Measurements from ENCODE around the gene FAM184B. TPM values are rescaled to one million over a fixed set of nuclear protein-coding genes. Genes with fewer than 3 reads are reported as not detected.

The FAM184B gene
- total RNA-seq, 4 donors from 2014 or later = not detected

DNA sequence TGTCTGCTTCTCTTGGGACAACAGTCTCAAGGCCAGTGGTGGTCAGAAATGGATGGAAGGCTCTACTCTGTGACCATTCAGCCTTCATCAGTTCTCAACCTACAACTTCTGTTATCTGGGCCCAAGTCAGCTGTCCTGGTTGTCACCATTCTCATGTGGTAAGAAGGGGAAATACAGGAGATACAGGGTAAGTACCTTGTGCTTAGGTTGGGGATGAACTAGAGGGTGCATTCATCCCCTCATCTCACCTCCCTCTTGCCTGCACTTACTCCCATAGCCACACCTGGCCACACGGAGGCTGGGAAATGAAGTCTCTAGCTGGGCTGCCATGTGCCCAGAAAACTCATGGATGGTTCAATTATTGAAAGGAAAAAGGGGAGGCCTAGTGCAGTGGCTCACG is 44.9 kb downstream of the FAM184B start:
- WGBS, 2 donors = 82 to 93% methylated on average over 2 of the region's 2 CpGs
- no peak for DNase-seq (ENCODE audit: low spot score in 2 of 2)
- H3K36me3 ChIP-seq = no peaks in the 10 kb centered on the region
- H3K27ac ChIP-seq = no peak overlapping the region
- TF ChIP-seq CTCF (IDR thresholded peaks at IDR 0.05) = no peak
- TF ChIP-seq EP300 (IDR thresholded peaks at IDR 0.05) = no peak
- TF ChIP-seq POLR2A (IDR thresholded peaks at IDR 0.05) = no peak
- no peak overlapping the region for H3K4me3 ChIP-seq
- H3K9me3 ChIP-seq = peaks cover 0 to 5% (median 0%) of the 10 kb centered on the region in 4 donors
- no peaks in the 10 kb centered on the region for H3K4me1 ChIP-seq
- no peaks in the 10 kb centered on the region for H3K27me3 ChIP-seq

GRCh38 chr4:17726911-17727310 is 54.5 kb downstream of the FAM184B start:
- no peak overlapping the region for H3K27ac ChIP-seq
- H3K4me3 ChIP-seq = no peak overlapping the region
- H3K27me3 ChIP-seq = no peaks in the 10 kb centered on the region
- DNase-seq (ENCODE audit: low spot score in 2 of 2) = no peak
- no peaks in the 10 kb centered on the region for H3K36me3 ChIP-seq
- 89 to 90% methylated on average over 2 of the region's 2 CpGs for WGBS, 2 donors
- H3K9me3 ChIP-seq = peaks cover 0 to 8% (median 0%) of the 10 kb centered on the region in 4 donors
- H3K4me1 ChIP-seq = no peaks in the 10 kb centered on the region
- TF ChIP-seq CTCF (IDR thresholded peaks at IDR 0.05) = no peak
- no peak for TF ChIP-seq POLR2A (IDR thresholded peaks at IDR 0.05)
- TF ChIP-seq EP300 (IDR thresholded peaks at IDR 0.05) = no peak

DNA sequence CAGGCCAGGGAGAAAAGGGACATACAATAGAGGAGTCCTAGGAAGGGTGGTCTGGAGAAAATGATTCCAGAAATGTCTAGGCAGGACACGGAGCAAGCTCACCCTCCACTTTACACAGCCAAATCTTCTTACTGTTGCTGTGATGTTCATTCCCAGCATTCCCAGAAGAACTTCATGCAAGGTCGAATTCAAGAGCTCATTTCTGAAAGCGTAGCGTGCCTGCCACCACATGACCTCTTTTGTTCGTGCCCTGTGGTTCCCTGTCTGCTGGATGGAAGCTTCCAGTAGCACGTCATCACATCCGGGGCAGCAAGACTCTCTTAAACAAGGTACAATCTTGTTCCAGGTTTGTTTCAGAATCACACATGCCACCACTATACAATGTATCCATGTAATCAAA is 57.8 kb downstream of the FAM184B start:
- H3K9me3 ChIP-seq = peaks cover 0 to under 1% (median 0%) of the 10 kb centered on the region in 4 donors
- no peaks in the 10 kb centered on the region for H3K4me1 ChIP-seq
- no peak overlapping the region for H3K27ac ChIP-seq
- no peak for TF ChIP-seq POLR2A (IDR thresholded peaks at IDR 0.05)
- no peak for TF ChIP-seq EP300 (IDR thresholded peaks at IDR 0.05)
- TF ChIP-seq CTCF (IDR thresholded peaks at IDR 0.05) = no peak
- no peak for DNase-seq (ENCODE audit: low spot score in 2 of 2)
- H3K4me3 ChIP-seq = no peak overlapping the region
- H3K27me3 ChIP-seq = no peaks in the 10 kb centered on the region
- WGBS, 2 donors = 76 to 92% methylated on average over 7 of the region's 7 CpGs
- H3K36me3 ChIP-seq = no peaks in the 10 kb centered on the region

GRCh38 chr4:17722356-17722700 is 59.1 kb downstream of the FAM184B start:
- no peak overlapping the region for H3K27ac ChIP-seq
- H3K27me3 ChIP-seq = no peaks in the 10 kb centered on the region
- no peak overlapping the region for H3K4me3 ChIP-seq
- WGBS, 2 donors = 57 to 77% methylated on average over 3 of the region's 3 CpGs
- TF ChIP-seq POLR2A (IDR thresholded peaks at IDR 0.05) (no peak), CTCF (IDR thresholded peaks at IDR 0.05) (no peak), EP300 (IDR thresholded peaks at IDR 0.05) (no peak)
- DNase-seq (ENCODE audit: low spot score in 2 of 2) = no peak
- no peaks in the 10 kb centered on the region for H3K36me3 ChIP-seq
- no peaks in the 10 kb centered on the region for H3K4me1 ChIP-seq
- no peaks in the 10 kb centered on the region for H3K9me3 ChIP-seq

GRCh38 chr4:17721496-17722355 is 59.7 kb downstream of the FAM184B start:
- no peaks in the 10 kb centered on the region for H3K27me3 ChIP-seq
- H3K9me3 ChIP-seq = no peaks in the 10 kb centered on the region
- no peak overlapping the region for H3K4me3 ChIP-seq
- H3K36me3 ChIP-seq = no peaks in the 10 kb centered on the region
- 70 to 74% methylated on average over 16 of the region's 16 CpGs for WGBS, 2 donors
- TF ChIP-seq POLR2A (IDR thresholded peaks at IDR 0.05) (no peak), CTCF (IDR thresholded peaks at IDR 0.05) (no peak), EP300 (IDR thresholded peaks at IDR 0.05) (no peak)
- no peak overlapping the region for H3K27ac ChIP-seq
- no peaks in the 10 kb centered on the region for H3K4me1 ChIP-seq
- DNase-seq (ENCODE audit: low spot score in 2 of 2) = no peak
